Measurements from ENCODE around the gene SH3BP5L. TPM values are rescaled to one million over a fixed set of nuclear protein-coding genes. Genes with fewer than 3 reads are reported as not detected.

SH3BP5L gene
- total and polyA plus RNA-seq, 10 of the 15 experiments (the other 5 are each of a cell fraction or from before 2014, with no cell fraction given) = 1.1 to 22.8 (median 10.9) TPM

DNA sequence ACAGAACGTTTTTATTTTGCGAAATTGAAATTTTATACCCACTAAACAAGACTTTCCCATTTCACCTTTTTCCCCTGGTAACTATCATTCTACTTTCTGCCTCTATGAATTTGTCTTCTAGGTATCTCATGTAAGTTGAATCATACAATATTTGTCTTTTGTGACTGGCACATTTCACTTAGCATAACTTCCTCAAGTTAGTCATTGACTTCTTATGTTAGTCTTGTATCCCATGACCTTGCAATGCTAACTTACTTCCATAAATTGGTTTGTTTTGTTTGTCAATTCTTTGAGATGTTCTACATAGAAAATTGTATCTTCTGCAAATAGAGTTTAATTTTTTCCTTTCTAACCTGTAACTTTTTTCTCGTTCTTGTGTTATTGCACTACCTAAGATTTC lies 26.9 kb downstream of the SH3BP5L start:
- BruUV-seq (replicated peaks) = no TSS peak
- H3K9me3 ChIP-seq (replicated peaks; ENCODE audit: control insufficient read depth, insufficient read depth, low read length) = peaks cover 8% of the 10 kb centered on the region; the same call in 2 of the 3 replicates
- H3K4me1 ChIP-seq (ENCODE audit: control insufficient read depth, insufficient read depth, low read length) = peaks cover 4% of the 10 kb centered on the region
- H3K9ac ChIP-seq (ENCODE audit: control insufficient read depth, insufficient read depth, low read length) = no peak overlapping the region
- FAIRE-seq = no peak
- WGBS (ENCODE audit: insufficient coverage, insufficient replicate concordance, low lambda C conversion rate, missing lambda C conversion rate) = 86% methylated on average over 3 of the region's 3 CpGs
- H3K4me2 ChIP-seq (ENCODE audit: control insufficient read depth, insufficient read depth) = no peak overlapping the region
- H4K20me1 ChIP-seq (ENCODE audit: control insufficient read depth, insufficient read depth) = no peaks in the 10 kb centered on the region
- H3K27me3 ChIP-seq (replicated peaks in 1 of 2; ENCODE audit: control insufficient read depth in 2 of 2, insufficient read depth in 2 of 2, low read length in 1 of 2) = no peaks in the 10 kb centered on the region
- H3K79me2 ChIP-seq (ENCODE audit: control insufficient read depth, insufficient read depth, low read length) = no peaks in the 10 kb centered on the region
- SMC1A ChIA-PET (ENCODE audit: uncharacterized antibody, unreplicated experiment) = interaction anchor here (0.6 to 2.3 kb wide), 4 partner anchors 11 to 18 kb away, joined by 3 to 8 read pairs (median 4); no protein-coding TSS in a partner anchor
- H3K36me3 ChIP-seq (ENCODE audit: control insufficient read depth in 2 of 2, insufficient read depth in 2 of 2, low read length in 1 of 2) = no peaks in the 10 kb centered on the region
- H2AFZ ChIP-seq (ENCODE audit: control insufficient read depth, low read depth, low read length) = no peak overlapping the region
- RAD21 ChIA-PET (ENCODE audit: unreplicated experiment) = no interaction called here
- POLR2A ChIA-PET = interaction anchor here (0.7 kb wide), 1 partner anchor 12 kb away, joined by 4 read pairs; no protein-coding TSS in a partner anchor
- intact Hi-C loops (cut with micrococcal nuclease; ENCODE audit: unreplicated experiment) (no loop called here), in situ Hi-C loops (cut with MboI) (no loop called here)
- CTCF ChIA-PET = interaction anchor here (1.6 kb wide), 1 partner anchor 110 kb away, joined by 3 read pairs; no protein-coding TSS in a partner anchor
- no peak overlapping the region for H3K4me3 ChIP-seq
- DNase-seq (ENCODE audit: low read depth, low spot score) = no peak
- ATAC-seq = no peak
- no peak overlapping the region for H3K27ac ChIP-seq (ENCODE audit: control insufficient read depth, insufficient read depth)
- TF ChIP-seq TAF1 (IDR thresholded peaks at IDR 0.05; ENCODE audit: borderline replicate concordance, low read depth, low read length) (no peak), RELA (IDR thresholded peaks at IDR 0.05; ENCODE audit: borderline replicate concordance, partially characterized antibody) (no peak), RFX5 (IDR thresholded peaks at IDR 0.05; ENCODE audit: low read depth, low read length) (no peak), GABPA (IDR thresholded peaks at IDR 0.05; ENCODE audit: low read depth) (no peak), SIX5 (IDR thresholded peaks at IDR 0.05; ENCODE audit: low read depth, low read length, severe bottlenecking) (no peak), KLF5 (IDR thresholded peaks at IDR 0.05; ENCODE audit: partially characterized antibody) (no peak), ASH2L (IDR thresholded peaks at IDR 0.05; ENCODE audit: borderline replicate concordance, low read depth) (no peak), BRCA1 (IDR thresholded peaks at IDR 0.05; ENCODE audit: low read depth, low read length) (no peak), EZH2 (IDR thresholded peaks at IDR 0.05; ENCODE audit: borderline replicate concordance, control insufficient read depth, low read depth, low read length) (no peak), JUND (IDR thresholded peaks at IDR 0.05; ENCODE audit: low read depth, low read length) (no peak)
- TF ChIP-seq, protein P1, sequence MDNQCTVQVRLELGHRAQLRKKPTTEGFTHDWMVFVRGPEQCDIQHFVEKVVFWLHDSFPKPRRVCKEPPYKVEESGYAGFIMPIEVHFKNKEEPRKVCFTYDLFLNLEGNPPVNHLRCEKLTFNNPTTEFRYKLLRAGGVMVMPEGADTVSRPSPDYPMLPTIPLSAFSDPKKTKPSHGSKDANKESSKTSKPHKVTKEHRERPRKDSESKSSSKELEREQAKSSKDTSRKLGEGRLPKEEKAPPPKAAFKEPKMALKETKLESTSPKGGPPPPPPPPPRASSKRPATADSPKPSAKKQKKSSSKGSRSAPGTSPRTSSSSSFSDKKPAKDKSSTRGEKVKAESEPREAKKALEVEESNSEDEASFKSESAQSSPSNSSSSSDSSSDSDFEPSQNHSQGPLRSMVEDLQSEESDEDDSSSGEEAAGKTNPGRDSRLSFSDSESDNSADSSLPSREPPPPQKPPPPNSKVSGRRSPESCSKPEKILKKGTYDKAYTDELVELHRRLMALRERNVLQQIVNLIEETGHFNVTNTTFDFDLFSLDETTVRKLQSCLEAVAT (IDR thresholded peaks at IDR 0.05) = no peak
- TF ChIP-seq, protein P2, sequence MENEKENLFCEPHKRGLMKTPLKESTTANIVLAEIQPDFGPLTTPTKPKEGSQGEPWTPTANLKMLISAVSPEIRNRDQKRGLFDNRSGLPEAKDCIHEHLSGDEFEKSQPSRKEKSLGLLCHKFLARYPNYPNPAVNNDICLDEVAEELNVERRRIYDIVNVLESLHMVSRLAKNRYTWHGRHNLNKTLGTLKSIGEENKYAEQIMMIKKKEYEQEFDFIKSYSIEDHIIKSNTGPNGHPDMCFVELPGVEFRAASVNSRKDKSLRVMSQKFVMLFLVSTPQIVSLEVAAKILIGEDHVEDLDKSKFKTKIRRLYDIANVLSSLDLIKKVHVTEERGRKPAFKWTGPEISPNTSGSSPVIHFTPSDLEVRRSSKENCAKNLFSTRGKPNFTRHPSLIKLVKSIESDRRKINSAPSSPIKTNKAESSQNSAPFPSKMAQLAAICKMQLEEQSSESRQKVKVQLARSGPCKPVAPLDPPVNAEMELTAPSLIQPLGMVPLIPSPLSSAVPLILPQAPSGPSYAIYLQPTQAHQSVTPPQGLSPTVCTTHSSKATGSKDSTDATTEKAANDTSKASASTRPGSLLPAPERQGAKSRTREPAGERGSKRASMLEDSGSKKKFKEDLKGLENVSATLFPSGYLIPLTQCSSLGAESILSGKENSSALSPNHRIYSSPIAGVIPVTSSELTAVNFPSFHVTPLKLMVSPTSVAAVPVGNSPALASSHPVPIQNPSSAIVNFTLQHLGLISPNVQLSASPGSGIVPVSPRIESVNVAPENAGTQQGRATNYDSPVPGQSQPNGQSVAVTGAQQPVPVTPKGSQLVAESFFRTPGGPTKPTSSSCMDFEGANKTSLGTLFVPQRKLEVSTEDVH (IDR thresholded peaks at IDR 0.05; ENCODE audit: low read depth, partially characterized antibody) = no peak
- TF ChIP-seq, protein P3, sequence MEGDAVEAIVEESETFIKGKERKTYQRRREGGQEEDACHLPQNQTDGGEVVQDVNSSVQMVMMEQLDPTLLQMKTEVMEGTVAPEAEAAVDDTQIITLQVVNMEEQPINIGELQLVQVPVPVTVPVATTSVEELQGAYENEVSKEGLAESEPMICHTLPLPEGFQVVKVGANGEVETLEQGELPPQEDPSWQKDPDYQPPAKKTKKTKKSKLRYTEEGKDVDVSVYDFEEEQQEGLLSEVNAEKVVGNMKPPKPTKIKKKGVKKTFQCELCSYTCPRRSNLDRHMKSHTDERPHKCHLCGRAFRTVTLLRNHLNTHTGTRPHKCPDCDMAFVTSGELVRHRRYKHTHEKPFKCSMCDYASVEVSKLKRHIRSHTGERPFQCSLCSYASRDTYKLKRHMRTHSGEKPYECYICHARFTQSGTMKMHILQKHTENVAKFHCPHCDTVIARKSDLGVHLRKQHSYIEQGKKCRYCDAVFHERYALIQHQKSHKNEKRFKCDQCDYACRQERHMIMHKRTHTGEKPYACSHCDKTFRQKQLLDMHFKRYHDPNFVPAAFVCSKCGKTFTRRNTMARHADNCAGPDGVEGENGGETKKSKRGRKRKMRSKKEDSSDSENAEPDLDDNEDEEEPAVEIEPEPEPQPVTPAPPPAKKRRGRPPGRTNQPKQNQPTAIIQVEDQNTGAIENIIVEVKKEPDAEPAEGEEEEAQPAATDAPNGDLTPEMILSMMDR (IDR thresholded peaks at IDR 0.05 in 2 of 3, conservative IDR thresholded peaks at IDR 0.05 in 1 of 3; ENCODE audit: control insufficient read depth in 2 of 3, extremely low read depth in 1 of 3, insufficient read depth in 1 of 3, low read depth in 3 of 3, low read length in 3 of 3) = no peak
- TF ChIP-seq, protein P4, sequence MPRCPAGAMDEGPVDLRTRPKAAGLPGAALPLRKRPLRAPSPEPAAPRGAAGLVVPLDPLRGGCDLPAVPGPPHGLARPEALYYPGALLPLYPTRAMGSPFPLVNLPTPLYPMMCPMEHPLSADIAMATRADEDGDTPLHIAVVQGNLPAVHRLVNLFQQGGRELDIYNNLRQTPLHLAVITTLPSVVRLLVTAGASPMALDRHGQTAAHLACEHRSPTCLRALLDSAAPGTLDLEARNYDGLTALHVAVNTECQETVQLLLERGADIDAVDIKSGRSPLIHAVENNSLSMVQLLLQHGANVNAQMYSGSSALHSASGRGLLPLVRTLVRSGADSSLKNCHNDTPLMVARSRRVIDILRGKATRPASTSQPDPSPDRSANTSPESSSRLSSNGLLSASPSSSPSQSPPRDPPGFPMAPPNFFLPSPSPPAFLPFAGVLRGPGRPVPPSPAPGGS (IDR thresholded peaks at IDR 0.05; ENCODE audit: borderline replicate concordance, insufficient read depth, low read depth, low read length, poor library complexity, severe bottlenecking) = no peak
